Activated T-cell treated with anti-CD3 and anti-CD28 coated beads for 1 hour (primary cell): ENCODE measurements around the gene MGST3.
"Not testable (repeated sequence)": the region's sequence is repeated elsewhere in the genome, so short reads cannot be mapped to it uniquely, and the experiment has no call there.

Experiments
- DNase-seq: peaks from one replicate; pipeline ENCODE4 v3.0.0-alpha.2; 2020; ENCODE audit warnings: low read depth

MGST3 gene

DNA sequence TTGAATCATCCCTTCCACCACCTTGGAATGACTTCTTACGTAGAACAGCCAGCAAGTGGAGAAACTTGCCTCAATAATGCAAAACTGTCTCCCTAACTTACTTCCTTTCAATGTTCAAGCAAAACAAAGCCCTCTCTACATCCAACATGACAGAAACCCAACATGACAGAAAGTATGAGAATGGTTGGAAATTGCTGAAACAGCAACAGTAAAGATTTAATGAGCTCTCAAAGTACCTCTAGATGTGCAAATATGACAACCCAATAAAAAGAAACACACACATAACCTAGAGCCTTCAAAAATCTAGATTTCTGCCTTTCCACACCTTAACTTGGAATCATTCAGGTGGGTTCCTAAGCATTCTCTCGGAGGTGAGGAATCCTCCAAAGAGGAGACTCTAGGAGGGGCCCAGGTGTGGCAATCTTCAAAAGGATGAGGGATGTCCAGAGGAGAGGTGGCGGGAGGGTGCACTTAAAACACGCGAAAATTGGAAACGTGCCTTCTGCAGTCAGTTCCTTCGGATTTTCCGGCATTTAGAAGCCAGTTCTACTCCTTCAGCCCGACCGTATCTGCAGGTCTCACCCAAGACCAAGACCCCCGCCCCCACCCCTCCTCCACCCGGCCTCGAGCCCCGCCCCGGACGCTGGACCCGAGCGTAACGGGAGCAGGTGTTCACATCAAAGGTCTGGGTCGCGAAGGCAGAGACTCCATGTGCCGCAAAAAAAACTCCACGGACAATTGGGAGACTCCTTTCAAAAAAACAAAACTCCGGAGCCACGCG, 996 bp upstream of the MGST3 start:
- no peak for DNase-seq

GRCh38 chr1:165631342-165632151, 513 bp downstream of the MGST3 start:
- DNase-seq = peak; percentile 11

- no peak for DNase-seq
Measured at GRCh38 chr1:165632152-165632469, 1.1 kb downstream of the MGST3 start.

- no peak for DNase-seq
Measured at GRCh38 chr1:165632491-165632890, 1.5 kb downstream of the MGST3 start.

DNA sequence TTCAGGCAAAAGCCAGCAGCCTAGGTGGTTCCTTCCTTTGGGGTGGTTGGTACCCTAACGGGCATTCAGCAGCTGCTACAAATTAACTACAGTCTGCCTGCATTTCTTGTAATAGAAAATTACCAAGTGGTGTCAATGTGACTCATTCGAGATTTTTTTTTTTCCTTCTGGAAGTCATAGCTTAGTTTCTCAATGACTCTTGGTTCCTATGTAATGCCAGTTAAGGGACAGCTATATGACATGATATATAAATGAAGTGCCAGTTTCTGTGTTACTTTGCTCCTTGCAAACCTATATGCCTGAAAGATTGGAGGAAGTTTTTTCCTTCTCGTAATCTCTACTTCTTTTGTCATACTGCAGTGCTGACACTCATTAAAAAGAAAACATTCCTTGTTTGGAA, 2.6 kb downstream of the MGST3 start:
- no peak for DNase-seq

DNA sequence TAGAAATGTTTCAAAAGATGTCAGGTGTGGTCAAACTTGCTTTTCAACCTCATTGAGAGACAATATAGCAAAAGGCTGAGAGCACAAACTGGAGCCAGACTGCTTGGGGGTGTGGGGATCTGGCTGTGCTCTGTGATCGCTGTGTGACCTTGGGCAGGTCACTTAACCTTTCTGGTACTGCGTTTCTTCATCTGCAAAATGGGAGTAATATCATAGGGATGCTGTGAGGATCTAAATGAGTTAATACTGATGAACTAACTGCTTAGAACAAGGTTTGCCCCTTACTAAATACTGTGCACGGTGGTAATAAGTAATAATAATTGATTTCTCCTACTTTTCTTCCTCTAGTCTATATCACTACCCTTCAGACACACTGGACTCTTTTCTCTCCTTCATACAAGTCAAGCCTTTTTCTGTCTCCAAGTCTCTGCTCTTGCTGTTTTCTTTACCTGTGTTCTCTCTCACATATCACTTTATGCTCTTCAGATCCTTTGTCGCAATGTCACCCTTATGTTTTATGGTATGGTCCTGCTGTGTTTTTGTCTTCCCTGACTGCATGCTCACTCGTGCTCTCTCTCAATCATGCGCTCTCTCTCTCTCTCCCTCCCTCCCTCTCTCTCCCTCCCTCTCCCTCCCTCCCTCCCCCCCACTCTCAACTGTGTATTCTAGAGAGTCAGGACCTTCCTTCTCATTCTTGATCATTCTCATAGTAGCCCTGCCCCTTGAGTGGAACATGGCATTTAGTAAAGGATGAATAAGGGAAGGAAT, 3.3 kb downstream of the MGST3 start:
- DNase-seq = no peak

GRCh38 chr1:165635329-165635728, 4.3 kb downstream of the MGST3 start:
- no peak for DNase-seq

DNA sequence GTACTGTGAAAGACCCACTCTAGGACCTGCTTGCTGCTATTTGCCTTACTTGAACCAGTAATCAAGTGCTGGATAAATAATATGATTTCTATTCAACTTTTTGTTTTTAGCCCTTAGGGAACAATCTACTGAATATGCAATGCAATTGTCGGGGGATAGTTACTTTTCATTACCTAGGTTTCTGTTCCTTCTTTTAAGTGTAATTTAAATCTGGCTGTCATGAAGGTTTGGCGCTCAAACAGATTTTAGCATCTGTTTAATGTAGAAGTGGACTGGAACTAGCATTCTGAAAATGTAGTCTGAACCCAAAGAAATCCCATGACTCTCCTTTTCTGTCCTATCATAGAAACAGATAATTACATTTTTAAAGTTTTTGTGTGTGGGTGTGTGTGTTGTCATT, 4.8 kb downstream of the MGST3 start:
- no peak for DNase-seq

GRCh38 chr1:165637427-165637826, 6.4 kb downstream of the MGST3 start:
- DNase-seq = no peak

- DNase-seq = not testable (repeated sequence)
Measured at GRCh38 chr1:165638211-165638610, 7.2 kb downstream of the MGST3 start.

DNA sequence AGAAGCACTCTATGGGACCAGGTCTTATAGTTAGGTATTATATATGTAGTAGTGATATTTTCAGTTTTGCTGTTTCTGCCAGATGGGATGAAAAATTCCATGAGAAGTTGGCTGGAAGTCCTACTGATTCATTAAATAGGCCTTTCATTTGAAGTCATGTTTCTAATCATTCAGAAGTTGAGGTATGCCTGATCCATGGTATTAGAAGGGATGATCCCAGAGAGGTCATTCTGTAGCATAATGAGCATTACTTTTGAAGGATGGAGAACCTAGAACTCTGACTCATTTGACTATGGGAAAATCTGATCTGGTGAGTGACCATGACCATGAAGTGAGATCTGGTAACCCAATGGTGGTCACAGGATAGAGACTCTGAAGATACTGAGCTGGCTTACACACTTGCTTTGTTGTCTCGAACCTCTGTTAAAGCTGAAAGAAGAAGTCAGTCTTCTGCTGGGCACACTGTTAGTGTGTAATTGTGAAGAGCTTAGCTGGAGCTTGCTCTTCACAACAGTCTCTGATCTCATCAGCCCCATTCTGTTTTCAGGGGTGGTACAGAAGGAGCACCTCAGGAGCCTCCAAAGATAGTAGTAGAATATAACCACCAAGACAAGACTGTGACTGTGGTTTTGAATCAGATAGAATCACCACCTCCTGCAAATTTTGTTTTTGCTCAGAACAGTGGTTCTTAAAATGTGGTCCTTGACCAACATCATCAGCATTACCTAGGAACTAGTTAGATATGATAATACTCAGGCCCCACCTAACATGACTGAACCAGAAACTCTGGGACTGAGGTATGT, 9.0 kb downstream of the MGST3 start:
- DNase-seq = no peak

GRCh38 chr1:165641231-165641987, 10.4 kb downstream of the MGST3 start:
- DNase-seq = no peak

- no peak for DNase-seq
Measured at GRCh38 chr1:165644064-165644735, 13.2 kb downstream of the MGST3 start.

DNA sequence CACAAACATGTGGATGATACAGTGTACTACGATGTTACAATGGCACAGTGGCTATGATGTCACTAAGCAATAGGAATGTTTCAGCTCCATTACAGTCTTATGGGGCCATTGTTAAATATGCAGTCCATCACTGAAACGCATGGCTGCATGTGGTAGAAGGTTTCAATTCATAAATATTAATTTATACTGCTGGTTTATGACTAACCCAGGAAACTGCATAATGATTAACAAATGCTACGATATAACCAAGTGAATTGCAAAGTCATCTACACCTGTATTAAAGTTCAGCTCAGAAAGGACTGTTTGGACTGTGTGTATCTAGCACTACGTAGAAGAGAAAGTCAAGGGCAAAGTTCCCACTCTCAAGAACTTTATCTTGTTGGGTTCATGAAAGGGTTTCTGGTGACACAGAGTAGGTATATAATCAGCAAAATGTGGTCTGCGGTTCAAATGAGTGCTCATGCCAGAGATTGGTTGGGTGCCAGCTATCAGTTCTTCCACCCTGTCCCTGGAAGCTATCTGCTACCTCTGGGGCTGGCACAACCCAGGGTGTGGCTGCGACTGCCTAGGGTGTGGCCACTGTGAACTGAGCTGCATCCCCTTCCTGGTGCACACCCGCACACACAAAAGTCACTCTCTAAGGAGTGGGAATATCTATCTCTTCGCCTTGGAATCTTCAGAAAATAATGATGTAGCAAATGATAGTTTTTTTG, 14.8 kb downstream of the MGST3 start:
- peak; percentile 5 for DNase-seq

- no peak for DNase-seq
Measured at GRCh38 chr1:165647517-165647916, 16.5 kb downstream of the MGST3 start.

DNA sequence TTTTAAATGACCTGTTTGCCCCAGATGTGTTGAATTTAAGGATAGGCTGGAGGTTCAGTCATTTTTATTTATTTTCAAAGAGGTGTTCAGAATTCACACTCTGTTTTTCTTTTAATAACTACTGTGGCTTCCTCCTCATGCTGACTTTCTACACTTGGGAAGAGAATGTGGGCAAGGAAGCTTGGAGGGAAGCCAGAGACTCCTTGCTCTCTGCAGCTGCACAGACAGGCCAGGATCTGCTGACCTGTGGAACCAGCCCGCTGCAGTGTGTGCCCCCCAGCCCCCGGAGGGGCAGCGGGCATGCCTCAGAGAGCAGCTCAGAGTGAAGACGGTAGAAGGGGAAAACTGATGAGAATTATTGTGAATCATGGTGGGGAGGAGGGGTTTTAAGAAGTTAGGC, 16.9 kb downstream of the MGST3 start:
- DNase-seq = no peak

- no peak for DNase-seq
Measured at GRCh38 chr1:165648919-165649572, 18.0 kb downstream of the MGST3 start.

DNA sequence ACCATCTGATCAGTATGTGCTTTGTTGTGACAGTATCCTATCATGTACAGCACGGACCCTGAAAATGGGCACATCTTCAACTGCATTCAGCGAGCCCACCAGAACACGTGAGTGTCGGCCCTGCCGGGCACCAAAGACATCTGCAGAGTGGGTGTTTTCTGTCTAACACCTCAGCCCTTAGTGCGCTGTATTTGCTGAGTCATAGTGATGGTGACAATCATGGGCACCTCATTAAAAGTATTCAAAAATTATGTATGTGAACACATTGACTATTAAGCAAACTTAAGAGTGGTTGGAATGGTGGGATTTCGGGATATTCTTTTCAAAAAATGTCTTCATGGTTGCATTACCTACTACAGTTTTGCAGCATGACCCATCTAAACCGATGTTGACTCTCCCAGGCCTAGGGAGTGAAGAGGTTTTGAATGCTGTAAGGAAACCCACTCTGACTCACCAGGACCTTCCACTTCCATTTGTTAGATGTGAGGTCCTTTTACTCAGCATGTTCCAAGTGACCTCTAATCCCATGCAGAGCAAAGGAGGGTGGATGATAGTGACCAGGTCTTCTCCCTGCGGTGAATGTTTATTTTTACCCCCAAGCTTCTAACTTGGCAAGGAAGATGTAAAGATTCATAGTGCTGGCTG, 20.1 kb downstream of the MGST3 start:
- no peak for DNase-seq
